SK-N-SH treated with all-trans-retinoic acid at 6 μM for 48 hours (cell line): ENCODE data around the gene SVIL.

Experiments used
- ATAC-seq: fragments of 200-7000 bp; cut with Tn5 transposase; 3 replicates; pipeline ENCODE4 v1.9.1; 2020; ENCODE audit warnings: mild to moderate bottlenecking, moderate library complexity
- ARNTL ChIP-seq: fragments of 450-650 bp; formaldehyde crosslinking; IDR thresholded peaks from 2 replicates; pipeline ENCODE4 v1.5.0; 2020; ENCODE audit warnings: low read depth, mild to moderate bottlenecking, moderate library complexity, borderline replicate concordance
- BACH2 ChIP-seq: fragments of 250-450 bp; sonication (Bioruptor Pico); IDR thresholded peaks from 2 replicates; pipeline ENCODE4 v1.9.0; 2021; ENCODE audit warnings: mild to moderate bottlenecking, borderline replicate concordance
- CSDC2 ChIP-seq: fragments of 250-450 bp; sonication (Bioruptor Pico); IDR thresholded peaks from 2 replicates; pipeline ENCODE4 v1.5.0; 2020; ENCODE audit warnings: mild to moderate bottlenecking, moderate library complexity
- ESRRG ChIP-seq: fragments of 250-450 bp; sonication (Bioruptor Pico); IDR thresholded peaks from 2 replicates; pipeline ENCODE4 v1.6.1; 2021; ENCODE audit warnings: mild to moderate bottlenecking
- GLIS3 ChIP-seq: fragments of 250-450 bp; sonication (Bioruptor Pico); IDR thresholded peaks from 2 replicates; pipeline ENCODE4 v1.5.0; 2020; ENCODE audit warnings: mild to moderate bottlenecking, moderate library complexity
- ISL1 ChIP-seq: fragments of 250-450 bp; sonication (Bioruptor Pico); IDR thresholded peaks from 2 replicates; pipeline ENCODE4 v2.1.2; 2022; ENCODE audit warnings: mild to moderate bottlenecking, moderate library complexity
- OSR1 ChIP-seq: fragments of 250-450 bp; sonication (Bioruptor Pico); IDR thresholded peaks from 2 replicates; pipeline ENCODE4 v1.8.0; 2022; ENCODE audit warnings: moderate library complexity, mild to moderate bottlenecking, inconsistent platforms
- PPARA ChIP-seq: fragments of 250-450 bp; sonication (Bioruptor Pico); IDR thresholded peaks from 2 replicates; pipeline ENCODE4 v1.5.0; 2020; ENCODE audit warnings: mild to moderate bottlenecking, borderline replicate concordance
- RARB ChIP-seq: fragments of 250-450 bp; sonication (Bioruptor Pico); IDR thresholded peaks from 2 replicates; pipeline ENCODE4 v1.8.0; 2021; ENCODE audit warnings: mild to moderate bottlenecking, moderate library complexity
- SNAI2 ChIP-seq: fragments of 250-450 bp; sonication (Bioruptor Pico); IDR thresholded peaks from 2 replicates; pipeline ENCODE4 v1.5.0; 2020; ENCODE audit warnings: mild to moderate bottlenecking, moderate library complexity
- TCF4 ChIP-seq: fragments of 250-450 bp; sonication (Bioruptor Pico); IDR thresholded peaks from 2 replicates; pipeline ENCODE4 v1.8.0; 2021; ENCODE audit warnings: mild to moderate bottlenecking, moderate library complexity, borderline replicate concordance
- TOX ChIP-seq: fragments of 250-450 bp; sonication (Bioruptor Pico); IDR thresholded peaks from 2 replicates; pipeline ENCODE4 v1.8.0; 2021; ENCODE audit warnings: mild to moderate bottlenecking, moderate library complexity, borderline replicate concordance
- ZC3H10 ChIP-seq: fragments of 250-450 bp; sonication (Bioruptor Pico); IDR thresholded peaks from 2 replicates; pipeline ENCODE4 v1.5.1; 2021; ENCODE audit warnings: mild to moderate bottlenecking, moderate library complexity
- ZFP3 ChIP-seq: fragments of 250-450 bp; sonication (Bioruptor Pico); IDR thresholded peaks from 2 replicates; pipeline ENCODE4 v1.5.0; 2020; ENCODE audit warnings: mild to moderate bottlenecking, moderate library complexity
- ZFP30 ChIP-seq: fragments of 450-650 bp; formaldehyde crosslinking; IDR thresholded peaks from 2 replicates; pipeline ENCODE4 v1.5.0; 2022; ENCODE audit warnings: mild to moderate bottlenecking, moderate library complexity
- ZNF565 ChIP-seq: fragments of 450-650 bp; formaldehyde crosslinking; conservative IDR thresholded peaks from 2 replicates; pipeline ENCODE4 v1.5.0; 2020; ENCODE audit warnings: low read depth, mild to moderate bottlenecking, moderate library complexity
- ZNF70 ChIP-seq: fragments of 450-650 bp; formaldehyde crosslinking; IDR thresholded peaks from 2 replicates; pipeline ENCODE4 v1.5.0; 2020; ENCODE audit warnings: mild to moderate bottlenecking, moderate library complexity
- TF ChIP-seq, protein P1 (sequence below): fragments of 250-450 bp; sonication (Bioruptor Pico); IDR thresholded peaks from 2 replicates; pipeline ENCODE4 v1.8.0; 2021; ENCODE audit warnings: low read depth, mild to moderate bottlenecking, moderate library complexity, borderline replicate concordance
- TF ChIP-seq, protein P2 (sequence below): fragments of 250-450 bp; sonication (Bioruptor Pico); IDR thresholded peaks from 2 replicates; pipeline ENCODE4 v1.5.0; 2020; ENCODE audit warnings: mild to moderate bottlenecking, moderate library complexity
- TF ChIP-seq, protein P3 (sequence below): fragments of 250-450 bp; sonication (Bioruptor Pico); IDR thresholded peaks from 2 replicates; pipeline ENCODE4 v1.5.1; 2021; ENCODE audit warnings: mild to moderate bottlenecking, moderate library complexity
- TF ChIP-seq, protein P4 (sequence below): fragments of 250-450 bp; sonication (Bioruptor Pico); IDR thresholded peaks from 2 replicates; pipeline ENCODE4 v1.8.0; 2020; ENCODE audit warnings: mild to moderate bottlenecking, moderate library complexity, borderline replicate concordance
- TF ChIP-seq, protein P5 (sequence below): fragments of 250-450 bp; sonication (Bioruptor Pico); IDR thresholded peaks from 2 replicates; pipeline ENCODE4 v1.5.1; 2020; ENCODE audit warnings: low read depth, mild to moderate bottlenecking, moderate library complexity

SVIL gene

DNA sequence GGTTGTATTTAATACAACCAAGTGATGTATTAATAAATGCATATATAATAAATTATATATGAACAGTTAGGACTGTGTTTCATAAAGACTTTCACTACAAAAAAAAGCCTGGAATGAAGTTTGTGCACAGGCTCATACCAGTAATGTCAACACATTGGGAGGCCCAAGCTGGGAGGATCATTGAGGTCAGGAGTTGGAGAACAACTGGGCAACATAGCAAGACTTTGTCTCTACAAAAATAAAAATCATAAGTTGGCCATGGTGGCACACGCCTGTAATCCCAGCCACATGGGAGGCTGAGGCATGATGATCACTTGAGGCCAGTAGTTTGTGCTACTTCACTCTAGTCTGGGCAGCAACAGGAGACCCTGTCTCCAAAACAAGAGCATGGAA lies 15.8 kb upstream of the SVIL start:
- TF ChIP-seq CSDC2 (CRISPR knock-in tag): no peak
- TF ChIP-seq, protein P1, sequence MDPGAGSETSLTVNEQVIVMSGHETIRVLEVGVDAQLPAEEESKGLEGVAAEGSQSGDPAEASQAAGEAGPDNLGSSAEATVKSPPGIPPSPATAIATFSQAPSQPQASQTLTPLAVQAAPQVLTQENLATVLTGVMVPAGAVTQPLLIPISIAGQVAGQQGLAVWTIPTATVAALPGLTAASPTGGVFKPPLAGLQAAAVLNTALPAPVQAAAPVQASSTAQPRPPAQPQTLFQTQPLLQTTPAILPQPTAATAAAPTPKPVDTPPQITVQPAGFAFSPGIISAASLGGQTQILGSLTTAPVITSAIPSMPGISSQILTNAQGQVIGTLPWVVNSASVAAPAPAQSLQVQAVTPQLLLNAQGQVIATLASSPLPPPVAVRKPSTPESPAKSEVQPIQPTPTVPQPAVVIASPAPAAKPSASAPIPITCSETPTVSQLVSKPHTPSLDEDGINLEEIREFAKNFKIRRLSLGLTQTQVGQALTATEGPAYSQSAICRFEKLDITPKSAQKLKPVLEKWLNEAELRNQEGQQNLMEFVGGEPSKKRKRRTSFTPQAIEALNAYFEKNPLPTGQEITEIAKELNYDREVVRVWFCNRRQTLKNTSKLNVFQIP (CRISPR knock-in tag): no peak
- ATAC-seq: no peak

DNA sequence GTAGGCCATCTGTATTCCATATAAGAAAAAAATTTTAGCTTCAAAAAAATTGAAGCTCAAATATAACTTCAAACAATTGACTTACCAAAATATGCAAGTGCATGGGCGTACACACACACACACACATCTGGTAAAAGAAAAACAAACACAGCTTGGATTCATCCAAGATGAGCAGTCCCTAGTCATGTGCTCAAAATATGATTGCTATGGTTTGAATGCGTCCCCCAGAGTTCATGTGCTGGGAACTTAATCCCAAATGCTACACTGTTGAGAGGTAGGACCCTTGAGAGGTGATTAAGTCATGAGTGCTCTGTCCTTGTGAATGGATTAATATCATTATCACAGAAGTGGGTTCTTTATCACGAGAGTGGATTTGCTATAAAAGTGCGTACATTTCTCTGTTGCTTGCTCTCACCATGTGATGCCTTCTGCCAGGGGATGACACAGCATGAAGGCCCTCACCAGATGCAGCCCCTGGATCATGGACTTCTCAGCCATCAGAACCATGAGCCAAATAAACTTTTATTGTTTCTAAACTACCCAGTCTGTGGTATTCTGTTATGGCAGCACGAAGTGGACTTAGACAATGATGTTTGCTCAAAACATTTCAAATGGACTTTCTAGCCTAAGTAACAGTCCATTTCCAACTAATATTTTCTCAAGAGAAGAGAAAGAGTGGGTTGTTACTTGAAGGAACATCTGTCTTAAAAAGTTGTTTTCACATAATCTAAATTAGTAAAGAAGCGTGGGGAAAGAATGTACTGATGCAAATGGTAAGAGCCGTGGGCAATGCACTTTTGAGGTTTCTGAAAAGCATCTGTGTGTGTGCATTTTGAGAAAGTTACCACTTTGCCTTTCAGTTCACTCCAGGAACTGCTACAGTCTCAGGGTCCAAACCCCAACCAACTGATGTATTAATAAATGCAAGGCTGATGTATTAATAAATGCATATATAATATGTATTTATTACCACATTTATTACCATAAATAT lies 15.1 kb upstream of the SVIL start:
- no peak for ATAC-seq
- TF ChIP-seq SNAI2 (no peak), ZFP3 (CRISPR knock-in tag) (no peak), PPARA (no peak), ESRRG (CRISPR knock-in tag) (no peak)
- TF ChIP-seq, all 23 proteins: peak for 0

DNA sequence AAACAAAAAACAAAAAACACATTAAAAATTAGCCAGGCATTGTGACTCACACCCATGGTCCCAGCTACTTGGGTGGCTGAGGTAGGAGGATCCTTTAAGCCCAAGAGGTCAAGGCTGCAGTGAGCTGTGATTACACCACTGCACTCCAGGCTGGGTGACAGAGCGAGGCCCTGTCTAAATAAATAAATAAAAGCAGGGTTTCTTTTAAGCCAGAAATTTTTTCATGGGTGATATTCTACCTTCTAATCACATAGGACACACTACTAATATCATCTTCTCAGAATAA lies 14.2 kb upstream of the SVIL start:
- no peak for ATAC-seq

DNA sequence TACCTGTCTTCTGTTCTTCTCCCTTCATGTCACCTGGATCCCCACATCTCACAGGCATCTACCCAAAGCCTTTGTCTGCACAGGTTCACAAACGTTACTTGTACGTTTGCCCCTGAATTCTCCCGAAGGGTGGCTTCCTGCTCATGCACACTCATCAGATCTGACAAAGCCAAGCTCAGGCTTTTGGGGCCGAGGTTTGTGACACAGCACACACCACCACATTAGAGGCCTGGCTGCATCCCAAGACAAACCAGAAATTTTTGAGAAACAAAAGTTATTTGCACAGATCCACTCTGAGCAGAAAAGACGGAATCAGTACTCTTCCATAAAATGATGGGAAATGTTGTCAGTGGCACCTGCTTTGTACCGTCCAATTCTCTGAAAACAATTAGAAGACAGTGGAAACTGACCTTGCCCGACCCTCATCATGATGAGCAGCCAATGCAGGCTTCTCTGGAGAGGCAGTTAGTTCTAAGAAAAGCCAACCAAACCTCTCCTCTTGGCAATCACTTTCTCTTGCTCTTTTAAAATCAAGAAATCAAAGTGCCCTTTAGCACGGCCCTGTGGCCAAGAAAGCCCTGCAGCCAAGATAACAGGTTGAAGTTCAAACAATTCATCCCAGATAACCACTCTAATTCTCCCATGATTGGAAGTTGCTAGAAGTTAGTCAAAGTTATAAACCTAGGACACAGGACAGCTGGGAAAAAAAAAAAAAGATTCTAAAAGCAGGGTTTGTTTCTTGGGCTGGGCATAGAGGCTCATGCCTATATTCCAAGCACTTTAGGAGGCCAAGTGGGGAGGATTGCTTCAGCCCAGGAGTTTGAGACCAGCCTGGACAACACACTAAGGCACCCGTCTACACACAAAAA lies 13.6 kb upstream of the SVIL start:
- peak; percentile 10 for ATAC-seq
- 0 out of 2 replicates have a peak, but pooled peaks have one; percentile 5 for TF ChIP-seq ISL1 (CRISPR knock-in tag)
- no peak for TF ChIP-seq BACH2

More for the DNA sequence above, 14.2 kb upstream of the SVIL start:
- TF ChIP-seq ZFP30 (CRISPR knock-in tag) (no peak), ISL1 (CRISPR knock-in tag) (no peak)

DNA sequence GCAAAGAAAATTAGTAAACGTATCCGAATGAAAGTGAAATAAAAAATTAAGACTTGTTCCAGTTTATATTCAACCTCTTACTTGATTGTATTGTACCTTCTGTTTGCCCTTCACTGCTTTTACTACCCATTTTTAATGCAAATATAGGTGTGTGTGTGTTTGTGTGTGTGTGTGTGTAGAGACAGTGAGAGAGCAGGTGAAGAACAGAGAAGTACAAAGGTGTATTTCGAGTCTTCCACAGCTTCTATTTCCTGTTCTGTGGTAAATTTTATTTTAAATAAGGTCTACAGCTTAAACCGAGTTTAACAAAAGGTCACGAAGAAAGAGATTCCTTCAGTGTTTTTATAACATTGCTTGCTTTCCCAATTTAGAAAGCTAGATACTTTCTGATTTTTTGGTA lies 12.7 kb upstream of the SVIL start:
- TF ChIP-seq ZNF70 (no peak), OSR1 (CRISPR knock-in tag) (no peak), ESRRG (CRISPR knock-in tag) (no peak), GLIS3 (CRISPR knock-in tag) (no peak), ZFP3 (CRISPR knock-in tag) (no peak), TOX (no peak), BACH2 (no peak), ISL1 (CRISPR knock-in tag) (no peak), CSDC2 (CRISPR knock-in tag) (no peak), PPARA (no peak), ARNTL (CRISPR knock-in tag) (no peak), ZC3H10 (CRISPR knock-in tag) (no peak), TCF4 (CRISPR knock-in tag) (no peak), ZNF565 (no peak), RARB (CRISPR knock-in tag) (no peak), ZFP30 (CRISPR knock-in tag) (no peak)
- TF ChIP-seq, protein P2, sequence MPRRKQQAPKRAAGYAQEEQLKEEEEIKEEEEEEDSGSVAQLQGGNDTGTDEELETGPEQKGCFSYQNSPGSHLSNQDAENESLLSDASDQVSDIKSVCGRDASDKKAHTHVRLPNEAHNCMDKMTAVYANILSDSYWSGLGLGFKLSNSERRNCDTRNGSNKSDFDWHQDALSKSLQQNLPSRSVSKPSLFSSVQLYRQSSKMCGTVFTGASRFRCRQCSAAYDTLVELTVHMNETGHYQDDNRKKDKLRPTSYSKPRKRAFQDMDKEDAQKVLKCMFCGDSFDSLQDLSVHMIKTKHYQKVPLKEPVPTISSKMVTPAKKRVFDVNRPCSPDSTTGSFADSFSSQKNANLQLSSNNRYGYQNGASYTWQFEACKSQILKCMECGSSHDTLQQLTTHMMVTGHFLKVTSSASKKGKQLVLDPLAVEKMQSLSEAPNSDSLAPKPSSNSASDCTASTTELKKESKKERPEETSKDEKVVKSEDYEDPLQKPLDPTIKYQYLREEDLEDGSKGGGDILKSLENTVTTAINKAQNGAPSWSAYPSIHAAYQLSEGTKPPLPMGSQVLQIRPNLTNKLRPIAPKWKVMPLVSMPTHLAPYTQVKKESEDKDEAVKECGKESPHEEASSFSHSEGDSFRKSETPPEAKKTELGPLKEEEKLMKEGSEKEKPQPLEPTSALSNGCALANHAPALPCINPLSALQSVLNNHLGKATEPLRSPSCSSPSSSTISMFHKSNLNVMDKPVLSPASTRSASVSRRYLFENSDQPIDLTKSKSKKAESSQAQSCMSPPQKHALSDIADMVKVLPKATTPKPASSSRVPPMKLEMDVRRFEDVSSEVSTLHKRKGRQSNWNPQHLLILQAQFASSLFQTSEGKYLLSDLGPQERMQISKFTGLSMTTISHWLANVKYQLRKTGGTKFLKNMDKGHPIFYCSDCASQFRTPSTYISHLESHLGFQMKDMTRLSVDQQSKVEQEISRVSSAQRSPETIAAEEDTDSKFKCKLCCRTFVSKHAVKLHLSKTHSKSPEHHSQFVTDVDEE: no peak
- TF ChIP-seq, protein P3, sequence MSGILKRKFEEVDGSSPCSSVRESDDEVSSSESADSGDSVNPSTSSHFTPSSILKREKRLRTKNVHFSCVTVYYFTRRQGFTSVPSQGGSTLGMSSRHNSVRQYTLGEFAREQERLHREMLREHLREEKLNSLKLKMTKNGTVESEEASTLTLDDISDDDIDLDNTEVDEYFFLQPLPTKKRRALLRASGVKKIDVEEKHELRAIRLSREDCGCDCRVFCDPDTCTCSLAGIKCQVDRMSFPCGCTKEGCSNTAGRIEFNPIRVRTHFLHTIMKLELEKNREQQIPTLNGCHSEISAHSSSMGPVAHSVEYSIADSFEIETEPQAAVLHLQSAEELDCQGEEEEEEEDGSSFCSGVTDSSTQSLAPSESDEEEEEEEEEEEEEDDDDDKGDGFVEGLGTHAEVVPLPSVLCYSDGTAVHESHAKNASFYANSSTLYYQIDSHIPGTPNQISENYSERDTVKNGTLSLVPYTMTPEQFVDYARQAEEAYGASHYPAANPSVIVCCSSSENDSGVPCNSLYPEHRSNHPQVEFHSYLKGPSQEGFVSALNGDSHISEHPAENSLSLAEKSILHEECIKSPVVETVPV (CRISPR knock-in tag): no peak
- TF ChIP-seq, protein P4, sequence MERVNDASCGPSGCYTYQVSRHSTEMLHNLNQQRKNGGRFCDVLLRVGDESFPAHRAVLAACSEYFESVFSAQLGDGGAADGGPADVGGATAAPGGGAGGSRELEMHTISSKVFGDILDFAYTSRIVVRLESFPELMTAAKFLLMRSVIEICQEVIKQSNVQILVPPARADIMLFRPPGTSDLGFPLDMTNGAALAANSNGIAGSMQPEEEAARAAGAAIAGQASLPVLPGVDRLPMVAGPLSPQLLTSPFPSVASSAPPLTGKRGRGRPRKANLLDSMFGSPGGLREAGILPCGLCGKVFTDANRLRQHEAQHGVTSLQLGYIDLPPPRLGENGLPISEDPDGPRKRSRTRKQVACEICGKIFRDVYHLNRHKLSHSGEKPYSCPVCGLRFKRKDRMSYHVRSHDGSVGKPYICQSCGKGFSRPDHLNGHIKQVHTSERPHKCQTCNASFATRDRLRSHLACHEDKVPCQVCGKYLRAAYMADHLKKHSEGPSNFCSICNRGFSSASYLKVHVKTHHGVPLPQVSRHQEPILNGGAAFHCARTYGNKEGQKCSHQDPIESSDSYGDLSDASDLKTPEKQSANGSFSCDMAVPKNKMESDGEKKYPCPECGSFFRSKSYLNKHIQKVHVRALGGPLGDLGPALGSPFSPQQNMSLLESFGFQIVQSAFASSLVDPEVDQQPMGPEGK: no peak
- TF ChIP-seq, protein P5, sequence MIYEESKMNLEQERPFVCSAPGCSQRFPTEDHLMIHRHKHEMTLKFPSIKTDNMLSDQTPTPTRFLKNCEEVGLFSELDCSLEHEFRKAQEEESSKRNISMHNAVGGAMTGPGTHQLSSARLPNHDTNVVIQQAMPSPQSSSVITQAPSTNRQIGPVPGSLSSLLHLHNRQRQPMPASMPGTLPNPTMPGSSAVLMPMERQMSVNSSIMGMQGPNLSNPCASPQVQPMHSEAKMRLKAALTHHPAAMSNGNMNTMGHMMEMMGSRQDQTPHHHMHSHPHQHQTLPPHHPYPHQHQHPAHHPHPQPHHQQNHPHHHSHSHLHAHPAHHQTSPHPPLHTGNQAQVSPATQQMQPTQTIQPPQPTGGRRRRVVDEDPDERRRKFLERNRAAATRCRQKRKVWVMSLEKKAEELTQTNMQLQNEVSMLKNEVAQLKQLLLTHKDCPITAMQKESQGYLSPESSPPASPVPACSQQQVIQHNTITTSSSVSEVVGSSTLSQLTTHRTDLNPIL (CRISPR knock-in tag): no peak
- no peak for ATAC-seq
